ENCODE measurements around the gene PRELP.
"Not testable (repeated sequence)": the region's sequence is repeated elsewhere in the genome, so short reads cannot be mapped to it uniquely, and the experiment has no call there.

PRELP gene

GRCh38 chr1:203511930-203512329, 36.3 kb downstream of the PRELP start:
- H3K9me3 ChIP-seq (replicated peaks; ENCODE audit: low read length): no peaks in the 10 kb centered on the region
- peaks cover 42% of the 10 kb centered on the region for H3K4me1 ChIP-seq (ENCODE audit: control insufficient read depth, insufficient read depth, low read length)
- H3K36me3 ChIP-seq (ENCODE audit: insufficient read depth, low read length): no peaks in the 10 kb centered on the region
- no peak overlapping the region for H3K4me2 ChIP-seq (ENCODE audit: low read length)
- H3K27me3 ChIP-seq (ENCODE audit: control insufficient read depth, insufficient read depth, low read length): no peaks in the 10 kb centered on the region
- no peak overlapping the region for H3K4me3 ChIP-seq (ENCODE audit: low read length)
- H3K9ac ChIP-seq (ENCODE audit: low read depth, low read length): peak overlapping the region; percentile 73

- H3K4me2 ChIP-seq (ENCODE audit: low read length): peak overlapping the region; percentile 60
- H3K36me3 ChIP-seq (ENCODE audit: insufficient read depth, low read length): no peaks in the 10 kb centered on the region
- peak overlapping the region; percentile 73 for H3K9ac ChIP-seq (ENCODE audit: low read depth, low read length)
- H3K27me3 ChIP-seq (ENCODE audit: control insufficient read depth, insufficient read depth, low read length): no peaks in the 10 kb centered on the region
- peaks cover 37% of the 10 kb centered on the region for H3K4me1 ChIP-seq (ENCODE audit: control insufficient read depth, insufficient read depth, low read length)
- peak overlapping the region; percentile 16 for H3K4me3 ChIP-seq (ENCODE audit: low read length)
- no peaks in the 10 kb centered on the region for H3K9me3 ChIP-seq (replicated peaks; ENCODE audit: low read length)
Measured at GRCh38 chr1:203512517-203512847, 36.9 kb downstream of the PRELP start.

- H3K36me3 ChIP-seq (ENCODE audit: insufficient read depth, low read length): no peaks in the 10 kb centered on the region
- H3K9ac ChIP-seq (ENCODE audit: low read depth, low read length): peak overlapping the region; percentile 73
- peaks cover 32% of the 10 kb centered on the region for H3K4me1 ChIP-seq (ENCODE audit: control insufficient read depth, insufficient read depth, low read length)
- peak overlapping the region; percentile 69 for H3K4me2 ChIP-seq (ENCODE audit: low read length)
- no peaks in the 10 kb centered on the region for H3K9me3 ChIP-seq (replicated peaks; ENCODE audit: low read length)
- H3K27me3 ChIP-seq (ENCODE audit: control insufficient read depth, insufficient read depth, low read length): no peaks in the 10 kb centered on the region
- peak overlapping the region; percentile 25 for H3K4me3 ChIP-seq (ENCODE audit: low read length)
Measured at GRCh38 chr1:203512848-203513584, 37.4 kb downstream of the PRELP start.

GRCh38 chr1:203513585-203514031, 38.0 kb downstream of the PRELP start:
- Histone ChIP-seq H3K4me1 (ENCODE audit: control insufficient read depth, insufficient read depth, low read length) (peaks cover 31% of the 10 kb centered on the region), H3K36me3 (ENCODE audit: insufficient read depth, low read length) (no peaks in the 10 kb centered on the region), H3K4me3 (ENCODE audit: low read length) (peak overlapping the region; percentile 25), H3K9ac (ENCODE audit: low read depth, low read length) (peak overlapping the region; percentile 60), H3K4me2 (ENCODE audit: low read length) (peak overlapping the region; percentile 69), H3K9me3 (replicated peaks; ENCODE audit: low read length) (no peaks in the 10 kb centered on the region), H3K27me3 (ENCODE audit: control insufficient read depth, insufficient read depth, low read length) (no peaks in the 10 kb centered on the region)

- Histone ChIP-seq H3K4me2 (ENCODE audit: low read length) (no peak overlapping the region), H3K9me3 (replicated peaks; ENCODE audit: low read length) (no peaks in the 10 kb centered on the region), H3K9ac (ENCODE audit: low read depth, low read length) (no peak overlapping the region), H3K4me1 (ENCODE audit: control insufficient read depth, insufficient read depth, low read length) (peaks cover 45% of the 10 kb centered on the region), H3K4me3 (ENCODE audit: low read length) (no peak overlapping the region), H3K36me3 (ENCODE audit: insufficient read depth, low read length) (no peaks in the 10 kb centered on the region), H3K27me3 (ENCODE audit: control insufficient read depth, insufficient read depth, low read length) (no peaks in the 10 kb centered on the region)
Measured at GRCh38 chr1:203516184-203516583, 40.6 kb downstream of the PRELP start.

- Histone ChIP-seq H3K9ac (ENCODE audit: low read depth, low read length) (no peak overlapping the region), H3K9me3 (replicated peaks; ENCODE audit: low read length) (no peaks in the 10 kb centered on the region), H3K36me3 (ENCODE audit: insufficient read depth, low read length) (no peaks in the 10 kb centered on the region), H3K27me3 (ENCODE audit: control insufficient read depth, insufficient read depth, low read length) (no peaks in the 10 kb centered on the region), H3K4me2 (ENCODE audit: low read length) (no peak overlapping the region), H3K4me1 (ENCODE audit: control insufficient read depth, insufficient read depth, low read length) (peaks cover 47% of the 10 kb centered on the region), H3K4me3 (ENCODE audit: low read length) (no peak overlapping the region)
Measured at GRCh38 chr1:203516906-203517305, 41.3 kb downstream of the PRELP start.

- no peaks in the 10 kb centered on the region for H3K36me3 ChIP-seq (ENCODE audit: insufficient read depth, low read length)
- no peak overlapping the region for H3K4me2 ChIP-seq (ENCODE audit: low read length)
- no peak overlapping the region for H3K9ac ChIP-seq (ENCODE audit: low read depth, low read length)
- H3K9me3 ChIP-seq (replicated peaks; ENCODE audit: low read length): no peaks in the 10 kb centered on the region
- H3K4me1 ChIP-seq (ENCODE audit: control insufficient read depth, insufficient read depth, low read length): peaks cover 47% of the 10 kb centered on the region
- H3K27me3 ChIP-seq (ENCODE audit: control insufficient read depth, insufficient read depth, low read length): no peaks in the 10 kb centered on the region
- H3K4me3 ChIP-seq (ENCODE audit: low read length): no peak overlapping the region
Measured at GRCh38 chr1:203517426-203518110, 42.0 kb downstream of the PRELP start.

GRCh38 chr1:203518139-203518538, 42.5 kb downstream of the PRELP start:
- not testable (repeated sequence) for H3K36me3 ChIP-seq (ENCODE audit: insufficient read depth, low read length); H3K27me3 ChIP-seq (ENCODE audit: control insufficient read depth, insufficient read depth, low read length); H3K9me3 ChIP-seq (replicated peaks; ENCODE audit: low read length); H3K9ac ChIP-seq (ENCODE audit: low read depth, low read length); H3K4me3 ChIP-seq (ENCODE audit: low read length); H3K4me2 ChIP-seq (ENCODE audit: low read length)
- H3K4me1 ChIP-seq (ENCODE audit: control insufficient read depth, insufficient read depth, low read length): peaks cover 42% of the 10 kb centered on the region

GRCh38 chr1:203518541-203518940, 42.9 kb downstream of the PRELP start:
- H3K4me2 ChIP-seq (ENCODE audit: low read length): no peak overlapping the region
- peaks cover 38% of the 10 kb centered on the region for H3K4me1 ChIP-seq (ENCODE audit: control insufficient read depth, insufficient read depth, low read length)
- H3K9me3 ChIP-seq (replicated peaks; ENCODE audit: low read length): no peaks in the 10 kb centered on the region
- no peak overlapping the region for H3K9ac ChIP-seq (ENCODE audit: low read depth, low read length)
- no peaks in the 10 kb centered on the region for H3K36me3 ChIP-seq (ENCODE audit: insufficient read depth, low read length)
- H3K4me3 ChIP-seq (ENCODE audit: low read length): no peak overlapping the region
- no peaks in the 10 kb centered on the region for H3K27me3 ChIP-seq (ENCODE audit: control insufficient read depth, insufficient read depth, low read length)

GRCh38 chr1:203519053-203519840, 43.6 kb downstream of the PRELP start:
- no peaks in the 10 kb centered on the region for H3K27me3 ChIP-seq (ENCODE audit: control insufficient read depth, insufficient read depth, low read length)
- H3K4me2 ChIP-seq (ENCODE audit: low read length): no peak overlapping the region
- no peaks in the 10 kb centered on the region for H3K9me3 ChIP-seq (replicated peaks; ENCODE audit: low read length)
- H3K36me3 ChIP-seq (ENCODE audit: insufficient read depth, low read length): no peaks in the 10 kb centered on the region
- H3K4me3 ChIP-seq (ENCODE audit: low read length): no peak overlapping the region
- H3K9ac ChIP-seq (ENCODE audit: low read depth, low read length): no peak overlapping the region
- peaks cover 31% of the 10 kb centered on the region for H3K4me1 ChIP-seq (ENCODE audit: control insufficient read depth, insufficient read depth, low read length)

GRCh38 chr1:203519896-203520295, 44.3 kb downstream of the PRELP start:
- no peaks in the 10 kb centered on the region for H3K27me3 ChIP-seq (ENCODE audit: control insufficient read depth, insufficient read depth, low read length)
- H3K4me2 ChIP-seq (ENCODE audit: low read length): no peak overlapping the region
- H3K9ac ChIP-seq (ENCODE audit: low read depth, low read length): no peak overlapping the region
- no peak overlapping the region for H3K4me3 ChIP-seq (ENCODE audit: low read length)
- H3K4me1 ChIP-seq (ENCODE audit: control insufficient read depth, insufficient read depth, low read length): peaks cover 28% of the 10 kb centered on the region
- H3K36me3 ChIP-seq (ENCODE audit: insufficient read depth, low read length): no peaks in the 10 kb centered on the region
- no peaks in the 10 kb centered on the region for H3K9me3 ChIP-seq (replicated peaks; ENCODE audit: low read length)

All from skeletal muscle satellite cell (primary cell).